GM19023 (cell line): ENCODE data around the gene CASP3.
"Not testable (repeated sequence)": the region's sequence is repeated elsewhere in the genome, so short reads cannot be mapped to it uniquely, and the experiment has no call there.

Experiments
- ATAC-seq: cut with Tn5 transposase; IDR thresholded peaks from one replicate; pipeline ENCODE4 v1.9.1; 2021; ENCODE audit warnings: mild to moderate bottlenecking, moderate library complexity; ENCODE audit not compliant: unreplicated experiment

The CASP3 gene

DNA sequence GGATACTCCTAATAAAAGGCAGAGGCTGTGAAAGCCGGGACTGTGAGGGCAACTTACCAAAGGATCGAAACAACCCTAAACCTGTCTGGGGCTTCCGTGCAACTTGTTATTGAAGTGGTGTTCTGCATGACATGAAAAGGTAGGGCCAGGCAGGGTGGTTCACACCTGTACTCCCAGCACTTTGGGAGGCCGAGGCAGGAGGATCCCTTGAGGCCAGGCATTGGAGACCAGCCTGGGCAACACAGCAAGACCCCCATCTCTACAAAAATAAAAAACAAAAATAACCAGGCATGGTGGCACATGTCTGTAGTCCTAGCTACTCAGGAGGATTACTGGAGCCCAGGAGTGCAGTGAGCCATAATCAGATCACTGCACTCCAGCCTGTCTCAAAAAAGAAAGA is 12.3 kb downstream of the CASP3 start:
- no peak for ATAC-seq

DNA sequence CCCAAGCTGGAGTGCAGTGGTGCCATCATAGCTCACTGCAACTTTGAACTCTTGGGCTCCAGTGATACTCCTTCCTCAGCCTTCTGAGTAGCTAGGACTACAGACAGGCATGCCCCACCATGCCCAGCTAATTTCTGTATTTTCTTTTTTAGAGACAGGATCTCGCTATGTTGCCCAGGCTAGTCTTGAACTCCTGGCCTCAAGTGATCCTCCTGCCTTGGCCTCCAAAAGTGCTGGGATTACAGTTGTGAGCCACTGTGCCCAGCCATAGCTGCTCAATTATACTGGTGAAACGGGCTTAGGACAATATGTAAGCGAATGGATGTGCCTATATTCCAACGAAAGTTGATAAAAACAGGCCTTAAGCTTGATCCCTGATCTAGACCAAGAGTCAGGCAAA is 13.1 kb downstream of the CASP3 start:
- ATAC-seq, result no peak

DNA sequence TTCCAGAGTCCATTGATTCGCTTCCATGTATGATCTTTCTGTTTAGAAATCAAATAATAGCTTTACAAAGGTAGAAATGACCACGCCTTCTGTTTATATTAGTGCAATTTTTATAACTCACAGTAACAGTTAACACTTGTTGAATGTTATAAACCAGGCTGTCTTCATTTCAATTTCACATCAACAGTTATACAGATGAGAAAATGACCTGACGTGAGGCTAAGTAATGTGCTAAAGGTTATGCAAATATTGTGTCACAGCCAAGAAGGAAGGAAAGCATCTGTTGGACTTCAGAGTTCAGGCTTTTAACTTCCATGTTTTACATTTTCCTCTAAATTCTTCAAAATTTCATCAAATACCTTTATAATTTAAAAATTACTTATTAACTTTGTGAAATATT is 13.9 kb downstream of the CASP3 start:
- ATAC-seq, result no peak

DNA sequence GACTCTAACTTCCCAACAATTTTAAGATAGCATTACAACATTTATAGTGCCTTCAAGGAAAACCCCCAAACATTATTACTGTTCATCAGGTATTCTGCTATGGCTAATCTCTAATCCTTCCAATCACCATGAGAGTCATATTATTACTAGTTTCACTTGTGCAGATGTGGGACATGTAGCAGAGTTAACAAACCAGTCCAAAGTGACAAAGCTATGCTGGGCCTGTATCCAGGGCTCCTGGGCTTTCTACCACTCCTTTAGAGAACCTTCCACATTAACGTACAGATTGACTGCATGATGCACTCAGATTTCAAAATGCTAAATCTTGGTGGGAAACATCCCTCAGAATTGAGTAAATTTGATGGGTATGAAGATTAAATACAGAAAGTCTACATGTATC is 16.4 kb downstream of the CASP3 start:
- ATAC-seq, result no peak

DNA sequence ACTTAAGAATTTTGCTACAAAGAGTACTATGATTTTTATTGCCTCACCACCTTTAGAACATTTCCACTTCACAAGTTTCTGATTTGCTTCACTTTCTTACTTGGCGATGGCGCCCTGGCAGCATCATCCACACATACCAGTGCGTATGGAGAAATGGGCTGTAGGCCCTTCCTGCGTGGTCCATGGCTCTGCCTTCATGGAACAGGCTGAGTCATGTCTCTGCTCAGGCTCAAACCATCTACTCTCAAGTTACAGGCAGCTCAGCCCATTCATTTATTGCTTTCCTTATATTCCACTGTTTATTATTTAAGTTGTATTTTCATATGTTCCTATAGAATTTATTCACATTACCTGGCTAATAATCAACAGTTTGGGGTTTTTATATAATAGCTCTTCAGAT is 21.1 kb downstream of the CASP3 start:
- no peak for ATAC-seq

DNA sequence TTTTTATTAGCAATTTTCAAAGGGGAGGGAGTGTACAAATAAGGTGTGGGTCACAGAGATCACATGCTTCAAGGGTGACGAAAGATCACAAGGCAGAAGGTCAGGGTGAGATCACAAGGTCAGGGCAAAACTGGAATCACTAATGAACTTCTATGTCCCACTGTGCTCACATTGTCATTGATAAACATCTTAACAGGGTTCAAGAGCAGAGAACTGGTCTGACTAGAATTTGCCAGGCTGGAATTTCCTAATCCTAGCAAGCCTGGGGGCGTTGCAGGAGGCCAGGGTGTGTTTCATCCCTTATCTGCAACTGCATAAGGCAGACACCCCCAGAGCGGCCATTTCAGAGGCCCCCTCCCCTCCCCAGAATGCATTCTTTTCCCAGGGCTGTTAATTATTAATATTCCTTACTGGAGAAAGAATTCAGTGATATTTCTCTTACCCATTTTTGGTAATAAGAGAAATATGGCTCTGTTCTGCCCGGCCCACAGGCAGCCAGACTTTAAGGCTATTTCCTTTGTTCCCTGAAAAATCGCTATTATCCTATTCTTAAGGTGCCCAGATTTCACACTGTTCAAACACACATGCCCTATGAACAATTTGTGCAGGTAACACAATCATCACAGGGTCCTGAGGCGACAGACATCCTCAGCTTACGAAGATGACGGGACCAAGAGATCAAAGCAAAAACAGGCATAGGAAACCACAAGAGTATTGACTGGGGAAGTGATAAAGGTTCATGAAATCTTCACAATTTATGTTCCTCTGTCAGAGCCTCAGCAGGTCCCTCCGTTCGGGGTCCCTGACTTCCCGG is 23.3 kb downstream of the CASP3 start:
- not testable (repeated sequence) for ATAC-seq

DNA sequence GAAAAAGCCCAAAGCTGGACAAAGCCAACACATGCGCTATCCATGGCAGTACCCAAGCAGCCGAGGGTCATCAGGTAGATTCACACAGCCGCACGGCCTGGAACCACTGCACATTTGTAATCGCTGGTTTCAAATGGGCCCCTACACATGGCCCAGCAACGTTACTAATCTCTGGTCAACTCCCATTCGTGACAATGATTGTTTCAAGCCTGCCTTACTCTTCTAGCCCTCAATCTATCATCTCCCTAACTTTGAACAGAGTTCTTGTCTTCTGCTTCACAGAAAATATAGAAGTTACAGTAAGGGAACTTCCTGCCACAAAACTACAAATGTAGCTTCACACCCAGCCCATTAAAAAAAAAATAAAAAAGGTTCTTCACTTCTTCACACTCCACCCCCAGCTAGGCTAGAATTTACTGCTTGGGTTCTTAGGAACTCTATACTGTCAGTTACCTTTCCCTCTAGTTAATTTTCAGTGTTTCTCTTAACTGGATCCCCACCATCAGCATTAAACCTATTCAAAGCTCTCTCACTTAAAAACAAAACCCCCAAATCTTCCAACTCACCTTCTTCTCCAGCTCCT is 24.2 kb downstream of the CASP3 start:
- ATAC-seq, result no peak

DNA sequence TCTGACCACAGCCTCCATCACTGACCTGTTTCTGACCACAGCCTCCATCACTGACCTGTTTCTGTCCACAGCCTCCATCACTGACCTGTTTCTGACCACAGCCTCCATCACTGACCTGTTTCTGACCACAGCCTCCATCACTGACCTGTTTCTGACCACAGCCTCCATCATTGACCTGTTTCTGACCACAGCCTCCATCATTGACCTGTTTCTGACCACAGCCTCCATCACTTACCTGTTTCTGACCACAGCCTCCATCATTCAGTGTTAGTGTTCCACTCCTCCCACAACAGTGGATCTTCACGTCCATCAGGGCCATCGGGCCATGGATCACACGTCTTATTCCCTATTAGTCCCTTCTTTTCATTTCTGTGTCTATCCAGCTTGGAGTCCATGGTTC is 24.7 kb downstream of the CASP3 start:
- ATAC-seq, result not testable (repeated sequence)

DNA sequence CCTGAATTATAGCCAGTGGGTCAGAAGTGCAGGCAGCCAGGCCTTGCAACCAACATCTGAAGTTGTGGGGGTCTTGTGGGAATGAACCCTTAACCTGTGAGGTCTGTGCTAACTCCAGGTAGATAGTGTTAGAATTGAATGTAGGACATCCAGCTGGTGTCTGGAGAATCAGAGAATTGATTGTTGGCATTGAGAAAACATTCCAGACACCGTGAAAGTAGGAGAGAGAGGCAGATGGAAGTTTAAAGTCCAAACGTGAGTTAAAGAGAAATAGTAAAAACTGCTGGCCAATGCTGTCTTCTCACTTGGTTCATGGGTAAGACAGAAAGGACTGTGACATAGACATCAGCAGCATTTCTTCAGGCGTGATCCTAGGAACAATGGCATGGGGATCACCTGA is 27.7 kb downstream of the CASP3 start:
- no peak for ATAC-seq

DNA sequence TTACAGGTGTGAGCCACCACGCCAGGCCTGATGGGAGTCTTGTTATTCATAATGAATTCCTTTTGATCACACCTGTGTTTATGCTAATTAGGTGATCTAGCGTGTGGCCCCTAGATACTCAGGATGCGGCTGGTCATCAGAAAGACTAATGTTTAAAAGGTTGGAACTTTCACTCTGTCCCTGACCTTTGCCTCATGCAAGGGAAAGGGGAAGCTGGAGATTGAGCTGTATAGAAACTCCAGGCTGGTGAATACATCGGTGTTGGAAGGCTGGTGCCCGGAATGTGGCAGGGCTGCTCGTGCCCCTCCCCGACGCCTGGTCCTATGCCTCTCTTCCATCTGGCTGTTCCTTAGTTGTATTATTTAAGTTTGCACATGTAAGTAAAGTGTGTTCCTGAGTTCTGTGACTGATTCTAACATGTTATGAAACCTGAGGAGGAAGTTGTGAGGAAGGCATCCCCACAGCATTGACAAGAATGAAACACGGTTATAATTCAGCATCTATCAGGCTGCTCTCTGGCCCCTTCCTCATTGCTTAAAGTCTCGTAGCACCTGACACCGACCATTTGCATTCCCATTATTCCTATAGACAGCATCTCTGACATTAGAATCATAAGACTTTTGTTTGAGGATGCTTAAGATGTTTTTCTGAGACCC is 28.9 kb downstream of the CASP3 start:
- no peak for ATAC-seq

DNA sequence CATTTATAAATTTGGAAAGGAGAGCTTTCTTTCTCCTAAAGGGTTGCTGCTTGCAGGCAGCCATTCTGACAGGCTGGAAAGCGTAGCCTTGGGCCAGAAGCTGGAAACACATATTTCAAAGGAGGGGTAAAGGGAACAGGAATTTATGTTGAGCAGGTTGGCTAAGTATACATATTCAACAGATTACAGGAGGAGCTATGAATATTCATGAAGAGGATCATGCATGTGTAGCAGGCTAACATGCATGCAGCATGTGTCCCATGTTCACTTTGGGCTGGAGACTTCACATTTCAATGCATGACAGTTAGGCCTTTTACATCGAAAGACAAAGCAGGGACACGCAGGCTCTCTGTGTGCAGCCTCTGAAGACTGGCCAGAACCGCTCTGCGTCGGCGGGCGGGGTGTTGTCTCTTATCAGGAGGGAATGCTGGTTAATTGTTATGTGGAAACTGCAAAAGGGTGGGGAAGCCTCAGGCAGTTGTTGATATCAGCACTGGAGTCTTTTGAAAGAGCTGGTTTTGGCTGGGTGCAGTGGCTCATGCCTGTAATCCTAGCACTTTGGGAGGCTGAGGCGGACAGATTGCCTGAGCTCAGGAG is 31.5 kb downstream of the CASP3 start:
- no peak for ATAC-seq

DNA sequence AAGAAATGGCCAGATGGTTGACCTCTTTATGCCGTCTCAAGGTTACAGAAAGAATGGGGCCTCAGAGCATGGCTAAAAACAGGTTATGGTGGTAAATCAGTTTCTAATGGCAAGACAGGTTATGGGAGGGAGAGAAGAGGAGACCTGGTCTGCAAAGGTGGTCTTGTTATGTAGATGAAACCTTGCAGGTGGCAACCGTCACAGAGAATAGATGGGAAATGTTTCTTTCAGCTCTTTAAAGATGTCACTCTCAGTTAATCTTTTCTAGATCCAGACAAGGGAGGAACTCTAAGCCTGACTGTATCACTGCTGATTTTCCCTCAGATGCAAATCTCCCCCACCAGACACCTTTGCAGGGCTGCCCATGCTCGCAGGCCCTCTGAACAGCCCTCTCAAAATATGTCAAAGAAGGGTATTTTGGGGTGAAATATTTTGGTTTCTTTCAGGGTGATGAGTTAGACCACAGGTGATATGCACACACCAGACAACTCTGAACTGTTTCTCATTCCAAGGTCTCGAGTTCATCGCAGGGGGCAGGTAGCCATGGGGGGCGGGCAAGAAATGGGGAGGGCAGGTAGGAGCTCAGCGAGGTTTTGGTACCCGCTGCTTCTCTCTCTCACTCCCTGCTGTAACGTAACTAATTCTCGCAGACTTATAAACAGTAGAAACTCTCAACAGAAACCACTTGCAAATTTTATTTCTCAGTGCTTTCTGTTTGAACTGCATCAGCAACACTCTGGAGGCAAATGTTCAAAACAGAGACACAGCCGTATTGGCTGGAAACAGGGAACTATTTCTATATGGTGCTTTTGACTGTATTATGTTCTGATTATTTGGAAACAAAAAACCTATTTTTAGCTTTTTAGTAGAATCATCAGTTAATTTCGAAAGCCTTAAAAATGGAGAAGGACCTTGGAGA is 32.4 kb downstream of the CASP3 start:
- peak; percentile 91 for ATAC-seq

DNA sequence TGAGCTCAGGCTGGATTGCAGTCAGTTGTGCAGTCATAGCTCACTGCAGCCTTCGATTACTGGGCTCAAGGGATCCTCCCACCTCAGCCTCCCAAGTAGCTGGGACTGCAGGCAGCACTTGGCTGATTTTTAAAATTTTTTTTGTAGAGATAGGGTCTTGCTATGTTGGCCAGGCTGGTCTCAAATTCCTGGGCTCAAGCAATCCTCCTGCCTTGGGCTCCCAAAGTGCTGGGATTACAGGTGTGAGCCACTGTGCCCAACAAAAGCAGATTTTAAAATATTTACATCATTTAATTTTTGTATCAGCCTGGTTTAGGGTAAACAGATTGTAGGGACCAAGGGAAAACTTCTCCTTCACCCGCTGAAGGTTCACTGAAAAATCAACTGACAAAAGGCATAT is 33.1 kb downstream of the CASP3 start:
- not testable (repeated sequence) for ATAC-seq

DNA sequence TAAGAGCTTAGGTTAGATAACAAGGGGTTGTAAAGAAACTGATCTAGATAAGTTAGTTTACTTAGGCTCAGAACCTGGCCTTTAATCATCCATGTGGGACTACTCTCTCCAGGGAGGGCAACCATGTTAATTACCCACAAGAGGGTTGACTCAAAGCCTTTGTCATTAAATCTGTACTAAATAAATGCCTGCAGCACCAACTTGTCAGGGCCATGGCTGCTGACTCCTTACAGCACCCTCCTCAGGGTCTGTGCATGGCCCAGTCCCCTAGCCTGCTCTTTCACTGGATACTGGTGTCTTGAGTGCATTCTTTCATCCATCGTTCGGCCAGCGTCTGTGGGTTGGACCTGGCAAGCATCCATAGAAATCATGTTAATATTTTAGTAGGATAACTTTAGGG is 34.7 kb downstream of the CASP3 start:
- ATAC-seq, result no peak

DNA sequence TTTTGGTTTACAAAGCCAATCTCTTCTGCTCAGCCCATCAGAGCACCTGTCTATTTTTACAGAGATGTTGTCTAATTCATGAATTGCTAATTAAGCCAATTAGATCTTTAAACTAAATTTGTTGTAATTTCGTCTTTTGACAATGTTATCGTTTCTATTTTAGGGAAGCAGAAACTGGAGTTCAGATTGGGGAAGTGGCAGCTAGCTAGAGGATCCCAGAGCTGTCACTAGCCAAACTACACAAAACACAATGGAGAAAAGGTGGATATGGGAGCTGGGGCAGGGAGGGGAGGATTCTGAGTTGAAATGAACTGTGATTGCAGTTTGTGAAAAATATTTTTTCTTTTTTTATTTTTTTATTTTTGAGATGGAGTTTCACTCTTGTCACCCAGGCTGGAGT is 35.8 kb downstream of the CASP3 start:
- ATAC-seq, result no peak

DNA sequence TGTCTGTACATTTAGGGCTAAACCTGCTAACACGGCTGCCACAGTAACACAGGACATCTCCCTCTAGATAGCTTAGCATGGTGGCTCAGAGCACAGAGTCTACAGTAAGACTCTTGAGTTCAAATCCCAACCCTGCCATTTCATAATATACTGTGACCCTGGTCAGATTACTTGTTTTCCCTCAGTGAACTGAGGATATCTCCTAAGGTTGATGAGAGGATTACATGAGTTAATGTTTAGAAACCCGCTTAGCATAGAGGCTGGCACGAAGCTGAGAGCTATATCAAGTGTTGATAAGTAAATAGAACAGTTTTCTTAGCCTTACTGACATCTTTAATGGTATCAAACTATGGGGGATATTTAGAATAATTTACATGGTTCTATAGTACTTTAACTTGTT is 37.2 kb downstream of the CASP3 start:
- no peak for ATAC-seq

DNA sequence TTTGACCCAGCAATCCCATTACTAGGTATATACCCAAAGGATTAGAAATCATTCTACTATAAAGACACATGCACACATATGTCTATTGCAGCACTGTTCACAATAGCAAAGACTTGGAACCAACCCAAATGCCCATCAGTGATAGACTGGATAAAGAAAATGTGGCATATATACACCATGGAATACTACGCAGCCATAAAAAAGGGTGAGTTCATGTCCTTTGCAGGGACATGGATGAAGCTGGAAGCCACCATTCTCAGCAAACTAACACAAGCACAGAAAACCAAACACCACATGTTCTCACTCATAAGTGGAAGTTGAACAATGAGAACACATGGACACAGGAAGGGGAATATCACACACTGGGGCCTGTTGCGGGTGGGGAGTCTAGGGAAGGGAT is 41.8 kb downstream of the CASP3 start:
- ATAC-seq, result not testable (repeated sequence)

DNA sequence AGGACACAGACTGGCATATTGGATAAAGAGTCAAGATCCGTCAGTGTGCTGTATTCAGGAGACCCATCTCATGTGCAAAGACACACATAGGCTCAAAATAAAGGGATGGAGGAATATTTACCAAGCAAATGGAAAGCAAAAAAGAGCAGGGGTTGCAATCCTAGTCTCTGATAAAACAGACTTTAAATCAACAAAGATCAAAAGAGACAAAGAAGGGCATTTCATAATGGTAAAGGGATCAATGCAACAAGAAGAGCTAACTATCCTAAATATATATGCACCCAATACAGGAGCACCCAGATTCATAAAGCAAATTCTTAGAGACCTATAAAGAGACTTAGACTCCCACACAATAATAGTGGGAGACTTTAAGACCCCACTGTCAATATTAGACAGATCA is 46.4 kb downstream of the CASP3 start:
- ATAC-seq, result not testable (repeated sequence)

DNA sequence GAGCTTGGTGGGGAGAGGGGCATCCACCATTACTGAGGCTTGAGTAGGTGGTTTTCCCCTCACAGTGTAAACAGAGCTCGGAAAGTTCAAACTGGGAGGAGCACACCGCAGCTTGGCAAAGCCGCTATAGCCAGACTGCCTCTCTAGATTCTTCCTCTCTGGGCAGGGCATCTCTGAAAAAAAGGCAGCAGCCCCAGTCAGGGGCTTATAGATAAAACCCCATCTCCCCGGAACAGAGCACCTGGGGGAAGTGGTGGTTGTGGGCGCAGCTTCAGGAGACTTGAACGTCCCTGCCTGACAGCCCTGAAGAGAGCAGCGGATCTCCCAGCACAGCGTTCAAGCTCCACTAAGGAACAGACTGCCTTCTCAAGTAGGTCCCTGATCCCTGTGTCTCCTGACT is 48.3 kb downstream of the CASP3 start:
- not testable (repeated sequence) for ATAC-seq

DNA sequence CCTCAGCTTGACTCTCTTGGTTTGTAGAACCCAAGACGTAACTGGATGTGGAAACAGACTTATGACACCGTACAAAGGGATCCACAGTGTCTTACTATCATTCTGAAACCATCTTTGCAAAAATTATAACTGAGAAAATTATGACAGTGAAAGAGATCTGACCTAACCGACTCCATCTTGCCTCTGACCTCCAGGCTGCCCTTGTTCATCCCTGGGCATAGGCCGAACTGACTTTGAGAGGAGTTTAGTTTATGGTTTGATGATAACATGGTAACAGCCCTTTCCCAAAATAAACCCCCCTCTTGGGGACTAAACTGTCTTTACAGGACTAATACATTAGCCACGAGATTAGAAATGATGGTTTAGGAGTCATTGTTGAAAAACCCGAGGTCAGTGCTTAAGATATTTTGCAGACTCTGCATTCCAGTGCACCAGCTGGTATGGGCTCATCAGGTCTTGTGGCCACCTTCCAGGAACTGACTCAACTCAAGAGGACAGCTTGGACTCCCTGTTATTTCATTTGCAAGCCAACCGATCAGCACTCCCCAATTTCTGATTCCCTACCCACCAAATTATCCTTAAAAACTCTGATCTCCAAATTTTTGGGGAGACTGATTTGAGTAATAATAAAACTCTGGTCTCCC is 49.6 kb downstream of the CASP3 start:
- ATAC-seq, result no peak
